MM.1S (cell line): ENCODE results near the gene BARHL1.

Source experiments
- DNase-seq: peaks from one replicate; pipeline ENCODE4 v3.0.0-alpha.2; 2015
- H2AFZ ChIP-seq: fragments of 300-600 bp; sonication (generic); 2 replicates; pipeline ENCODE4 v1.6.0; 2016; ENCODE audit warnings: antibody characterized with exemption, low read length
- H3F3A ChIP-seq: fragments of 300-600 bp; sonication (generic); 2 replicates; pipeline ENCODE4 v1.6.1; 2016; ENCODE audit warnings: mild to moderate bottlenecking, antibody characterized with exemption, low read length, moderate library complexity, mixed read lengths; ENCODE audit not compliant: insufficient read depth
- H3K27ac ChIP-seq: fragments of 300-600 bp; sonication (generic); 2 replicates; pipeline ENCODE4 v1.5.1; 2016; ENCODE audit warnings: mild to moderate bottlenecking, low read length
- H3K27me3 ChIP-seq: fragments of 300-600 bp; sonication (generic); replicated peaks from 2 replicates; pipeline ENCODE4 v1.6.0; 2016; ENCODE audit warnings: low read length; ENCODE audit not compliant: insufficient read depth
- H3K36me3 ChIP-seq: fragments of 300-600 bp; sonication (generic); replicated peaks from 2 replicates; pipeline ENCODE4 v1.6.1; 2016; ENCODE audit warnings: mild to moderate bottlenecking, low read length, mixed read lengths; ENCODE audit not compliant: insufficient read depth
- H3K4me1 ChIP-seq: fragments of 300-600 bp; sonication (generic); 2 replicates; pipeline ENCODE4 v1.6.1; 2016; ENCODE audit warnings: low read length, mixed read lengths
- H3K4me2 ChIP-seq: fragments of 300-600 bp; sonication (generic); 2 replicates; pipeline ENCODE4 v1.6.0; 2016; ENCODE audit warnings: low read depth, low read length
- H3K4me3 ChIP-seq: fragments of 300-600 bp; sonication (generic); 2 replicates; pipeline ENCODE4 v1.5.1; 2016; ENCODE audit warnings: low read length, mixed read lengths
- H3K79me2 ChIP-seq: fragments of 300-600 bp; sonication (generic); 2 replicates; pipeline ENCODE4 v1.6.1; 2016; ENCODE audit warnings: mixed run types, low read length, mixed read lengths
- H3K9ac ChIP-seq: fragments of 300-600 bp; sonication (generic); 2 replicates; pipeline ENCODE4 v1.6.1; 2016; ENCODE audit warnings: low read length, mixed read lengths
- H3K9me2 ChIP-seq: fragments of 300-600 bp; sonication (generic); replicated peaks from 2 replicates; pipeline ENCODE4 v1.6.1; 2016; ENCODE audit warnings: mild to moderate bottlenecking, low read length, mixed read lengths; ENCODE audit not compliant: insufficient read depth
- H3K9me3 ChIP-seq: fragments of 300-600 bp; sonication (generic); replicated peaks from 2 replicates; pipeline ENCODE4 v1.6.1; 2016; ENCODE audit warnings: mild to moderate bottlenecking, low read length, mixed read lengths; ENCODE audit not compliant: insufficient read depth
- H4K20me1 ChIP-seq: fragments of 300-600 bp; sonication (generic); 2 replicates; pipeline ENCODE4 v1.6.1; 2016; ENCODE audit warnings: mild to moderate bottlenecking, low read length, moderate library complexity, mixed read lengths; ENCODE audit not compliant: insufficient read depth
- EZH2 ChIP-seq: fragments of 300-600 bp; sonication (generic); optimal IDR thresholded peaks from 2 replicates; pipeline ENCODE3; 2017; ENCODE audit warnings: low read depth, mild to moderate bottlenecking, antibody characterized with exemption, low read length, mixed read lengths
- EZH2phosphoT487 ChIP-seq: fragments of 300-600 bp; sonication (generic); IDR thresholded peaks from 2 replicates; pipeline ENCODE4 v1.6.1; 2018; ENCODE audit warnings: antibody characterized with exemption, low read length
- TF ChIP-seq, protein P1 (sequence below): fragments of 300-600 bp; sonication (generic); IDR thresholded peaks from 2 replicates; pipeline ENCODE4 v1.5.1; 2016; ENCODE audit warnings: antibody characterized with exemption, low read length, mixed read lengths

The BARHL1 gene

DNA sequence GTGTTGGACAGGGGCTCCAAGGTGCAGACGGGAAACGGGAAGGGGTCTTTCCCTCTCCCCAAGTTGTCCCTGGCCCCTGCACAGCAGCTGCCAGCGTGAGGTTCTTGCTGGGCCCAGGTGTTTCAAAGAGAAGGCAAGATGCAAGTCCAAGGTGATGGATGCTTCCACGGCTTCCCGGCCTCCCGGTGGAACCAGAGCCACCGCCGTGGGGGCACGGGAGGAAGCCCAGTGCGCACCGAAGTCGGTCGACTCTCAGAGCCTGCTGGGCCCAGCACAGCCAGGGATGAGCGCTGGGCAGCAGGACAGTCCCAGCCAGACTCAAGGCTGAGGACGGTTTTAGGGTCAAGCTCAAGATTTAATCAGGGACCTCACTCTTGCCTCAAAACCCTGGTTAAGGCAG lies 25.2 kb upstream of the BARHL1 start:
- no peaks in the 10 kb centered on the region for H3K9me2 ChIP-seq
- DNase-seq = no peak
- TF ChIP-seq, protein P1, sequence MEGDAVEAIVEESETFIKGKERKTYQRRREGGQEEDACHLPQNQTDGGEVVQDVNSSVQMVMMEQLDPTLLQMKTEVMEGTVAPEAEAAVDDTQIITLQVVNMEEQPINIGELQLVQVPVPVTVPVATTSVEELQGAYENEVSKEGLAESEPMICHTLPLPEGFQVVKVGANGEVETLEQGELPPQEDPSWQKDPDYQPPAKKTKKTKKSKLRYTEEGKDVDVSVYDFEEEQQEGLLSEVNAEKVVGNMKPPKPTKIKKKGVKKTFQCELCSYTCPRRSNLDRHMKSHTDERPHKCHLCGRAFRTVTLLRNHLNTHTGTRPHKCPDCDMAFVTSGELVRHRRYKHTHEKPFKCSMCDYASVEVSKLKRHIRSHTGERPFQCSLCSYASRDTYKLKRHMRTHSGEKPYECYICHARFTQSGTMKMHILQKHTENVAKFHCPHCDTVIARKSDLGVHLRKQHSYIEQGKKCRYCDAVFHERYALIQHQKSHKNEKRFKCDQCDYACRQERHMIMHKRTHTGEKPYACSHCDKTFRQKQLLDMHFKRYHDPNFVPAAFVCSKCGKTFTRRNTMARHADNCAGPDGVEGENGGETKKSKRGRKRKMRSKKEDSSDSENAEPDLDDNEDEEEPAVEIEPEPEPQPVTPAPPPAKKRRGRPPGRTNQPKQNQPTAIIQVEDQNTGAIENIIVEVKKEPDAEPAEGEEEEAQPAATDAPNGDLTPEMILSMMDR = no peak
- TF ChIP-seq EZH2 = no peak
- TF ChIP-seq EZH2phosphoT487 = no peak
- H3K4me2 ChIP-seq = no peak overlapping the region
- no peak overlapping the region for H3K9ac ChIP-seq
- no peak overlapping the region for H3K4me3 ChIP-seq
- H3K9me3 ChIP-seq = no peaks in the 10 kb centered on the region
- H3K4me1 ChIP-seq = no peaks in the 10 kb centered on the region
- H3K36me3 ChIP-seq = no peaks in the 10 kb centered on the region
- H3F3A ChIP-seq = no peaks in the 10 kb centered on the region
- no peak overlapping the region for H2AFZ ChIP-seq
- H4K20me1 ChIP-seq = no peaks in the 10 kb centered on the region
- H3K27ac ChIP-seq = no peak overlapping the region
- peaks cover 80% of the 10 kb centered on the region for H3K27me3 ChIP-seq
- no peaks in the 10 kb centered on the region for H3K79me2 ChIP-seq

DNA sequence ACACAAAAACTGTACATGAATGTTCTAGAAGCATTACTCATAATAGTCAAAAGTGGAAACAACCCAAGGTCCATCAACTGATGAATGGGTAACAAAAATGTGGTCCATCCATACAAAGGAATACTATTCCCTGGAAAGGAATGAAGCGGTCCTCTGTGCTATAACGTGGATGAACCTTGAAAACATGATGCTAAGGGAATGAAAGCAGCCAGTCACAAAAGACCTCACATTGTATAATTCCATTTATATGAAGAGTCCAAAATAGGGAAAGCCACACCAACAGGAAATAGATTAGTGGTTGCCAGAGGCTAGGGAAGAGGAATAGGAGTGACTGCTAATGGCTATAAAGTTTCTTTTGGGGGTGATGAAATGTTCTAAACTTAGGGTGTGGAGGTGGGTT lies 22.7 kb upstream of the BARHL1 start:
- no peak overlapping the region for H3K27ac ChIP-seq
- peaks cover 65% of the 10 kb centered on the region for H3K27me3 ChIP-seq
- no peak for DNase-seq
- no peaks in the 10 kb centered on the region for H4K20me1 ChIP-seq
- TF ChIP-seq, protein P1 = no peak
- TF ChIP-seq EZH2phosphoT487 (no peak), EZH2 (no peak)
- H3K9ac ChIP-seq = no peak overlapping the region
- no peak overlapping the region for H3K4me3 ChIP-seq
- no peaks in the 10 kb centered on the region for H3K4me1 ChIP-seq
- H2AFZ ChIP-seq = no peak overlapping the region
- H3K36me3 ChIP-seq = no peaks in the 10 kb centered on the region
- no peak overlapping the region for H3K4me2 ChIP-seq
- H3F3A ChIP-seq = no peaks in the 10 kb centered on the region
- no peaks in the 10 kb centered on the region for H3K79me2 ChIP-seq
- H3K9me2 ChIP-seq = no peaks in the 10 kb centered on the region
- no peaks in the 10 kb centered on the region for H3K9me3 ChIP-seq

DNA sequence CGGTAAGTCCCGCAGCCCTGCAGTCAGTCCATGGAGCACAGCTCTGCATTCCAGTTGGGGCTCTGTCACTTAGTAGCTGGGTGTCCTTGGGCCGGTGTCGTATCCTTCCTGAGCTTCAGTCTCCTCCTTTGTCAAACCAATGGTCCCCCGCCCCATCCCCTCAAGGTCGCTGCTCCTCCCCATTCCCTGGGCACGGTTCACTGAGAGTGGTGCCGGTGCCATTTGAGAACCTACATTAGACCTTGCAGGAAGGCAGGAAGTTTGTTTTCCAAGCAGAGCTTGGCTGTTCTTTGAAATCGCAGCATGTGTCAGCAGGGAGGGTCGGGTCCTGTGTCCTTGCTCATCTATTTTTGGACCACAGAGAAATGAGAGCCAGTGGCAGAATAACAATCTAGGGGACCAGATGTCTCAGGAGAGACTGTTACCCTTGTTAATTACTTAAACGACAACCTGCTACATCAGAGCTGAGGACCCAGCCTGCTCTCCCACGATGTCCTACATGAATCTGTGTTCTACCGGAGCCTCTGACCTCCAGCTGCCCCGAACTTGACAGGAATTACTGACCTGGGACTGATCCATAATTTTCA lies 21.7 kb upstream of the BARHL1 start:
- no peak for DNase-seq
- H3K27me3 ChIP-seq = peaks cover 59% of the 10 kb centered on the region
- H3K79me2 ChIP-seq = no peaks in the 10 kb centered on the region

More for the DNA sequence above, 21.7 kb upstream of the BARHL1 start:
- H2AFZ ChIP-seq = no peak overlapping the region
- H3K9ac ChIP-seq = no peak overlapping the region
- no peaks in the 10 kb centered on the region for H3K9me3 ChIP-seq
- no peak overlapping the region for H3K27ac ChIP-seq
- H3K9me2 ChIP-seq = no peaks in the 10 kb centered on the region
- no peaks in the 10 kb centered on the region for H3K36me3 ChIP-seq
- H3K4me2 ChIP-seq = no peak overlapping the region
- no peaks in the 10 kb centered on the region for H3K4me1 ChIP-seq
- TF ChIP-seq, protein P1 = no peak
- H3K4me3 ChIP-seq = no peak overlapping the region
- no peaks in the 10 kb centered on the region for H4K20me1 ChIP-seq
- H3F3A ChIP-seq = no peaks in the 10 kb centered on the region
